T-helper 9 cell (primary cell): Measurements from ENCODE around the gene KRT17.
"Not testable (repeated sequence)": the region's sequence is repeated elsewhere in the genome, so short reads cannot be mapped to it uniquely, and the experiment has no call there.

Experiments used
- DNase-seq: peaks from one replicate; pipeline ENCODE4 v3.0.0-alpha.2; 2020

Gene KRT17

GRCh38 chr17:41619036-41619926 lies 5.1 kb downstream of the KRT17 start:
- no peak for DNase-seq

- DNase-seq = no peak
Observed at GRCh38 chr17:41618341-41619035, 5.9 kb downstream of the KRT17 start.

- DNase-seq = no peak
Observed at GRCh38 chr17:41617698-41618097, 6.7 kb downstream of the KRT17 start.

GRCh38 chr17:41617136-41617535 lies 7.2 kb downstream of the KRT17 start:
- DNase-seq = no peak

GRCh38 chr17:41616486-41616885 lies 7.9 kb downstream of the KRT17 start:
- DNase-seq = not testable (repeated sequence)

- DNase-seq = no peak
Observed at GRCh38 chr17:41615454-41615853, 8.9 kb downstream of the KRT17 start.

GRCh38 chr17:41614767-41615166 lies 9.6 kb downstream of the KRT17 start:
- DNase-seq = not testable (repeated sequence)

GRCh38 chr17:41614098-41614497 lies 10.3 kb downstream of the KRT17 start:
- no peak for DNase-seq

GRCh38 chr17:41613277-41614082 lies 10.9 kb downstream of the KRT17 start:
- no peak for DNase-seq

- not testable (repeated sequence) for DNase-seq
Observed at GRCh38 chr17:41612376-41613160, 11.8 kb downstream of the KRT17 start, which contains the start of gene KRT16. KRT16 (minus strand) TSS chr17:41612767; CDS start chr17:41612688, 79 bp downstream.

- no peak for DNase-seq
Observed at GRCh38 chr17:41610965-41611640, 13.3 kb downstream of the KRT17 start.

- not testable (repeated sequence) for DNase-seq
Observed at GRCh38 chr17:41610061-41610517, 14.3 kb downstream of the KRT17 start.

- not testable (repeated sequence) for DNase-seq
Observed at GRCh38 chr17:41606930-41607329, 17.4 kb downstream of the KRT17 start.

GRCh38 chr17:41602524-41602923 lies 21.9 kb downstream of the KRT17 start:
- DNase-seq = no peak

GRCh38 chr17:41600318-41600717 lies 24.1 kb downstream of the KRT17 start:
- DNase-seq = no peak

- no peak for DNase-seq
Observed at GRCh38 chr17:41599680-41600079, 24.7 kb downstream of the KRT17 start.

GRCh38 chr17:41595585-41595984 lies 28.8 kb downstream of the KRT17 start:
- DNase-seq = no peak

- no peak for DNase-seq
Observed at GRCh38 chr17:41594363-41594915, 29.9 kb downstream of the KRT17 start.

GRCh38 chr17:41593306-41593981 lies 30.9 kb downstream of the KRT17 start:
- DNase-seq = no peak

- DNase-seq = no peak
Observed at GRCh38 chr17:41592601-41593305, 31.6 kb downstream of the KRT17 start.
